MCF 10A (cell line): ENCODE results near the gene GPR50. TPM values are rescaled to one million over a fixed set of nuclear protein-coding genes. Genes with fewer than 3 reads are reported as not detected.

Experiments
- BruUV-seq: library from RNA; stranded (reverse); fragments of 400-500 nt; replicated peaks from 2 replicates; lab custom pipeline; 2021; lab: Mats Ljungman, UMichigan
- CTCF ChIA-PET: fragments of 300-600 bp; sonication (Branson Sonifier 250); formaldehyde crosslinking; extraction: SDS; loops from one replicate; lab custom pipeline; 2021; ENCODE audit warnings: antibody characterized with exemption, inconsistent platforms; lab: Yijun Ruan, JAX
- POLR2A ChIA-PET: fragments of 300-600, 350-650 bp; sonication (Branson Sonifier 250); formaldehyde crosslinking; extraction: SDS; loops from one replicate; lab custom pipeline; 2020; ENCODE audit warnings: antibody characterized with exemption, inconsistent platforms; lab: Yijun Ruan, JAX
- DNase-seq: peaks from one replicate; pipeline ENCODE4 v3.0.0-alpha.2; 2018; ENCODE audit not compliant: unreplicated experiment
- H3K27ac Mint-ChIP-seq: one replicate; pipeline ENCODE4 v1.8.0; 2022; ENCODE audit warnings: mild to moderate bottlenecking, low read depth, mixed read lengths; ENCODE audit not compliant: unreplicated experiment
- H3K27me3 Mint-ChIP-seq: one replicate; pipeline ENCODE4 v1.8.0; 2022; ENCODE audit warnings: mixed read lengths; ENCODE audit not compliant: insufficient read depth, unreplicated experiment
- H3K36me3 Mint-ChIP-seq: one replicate; pipeline ENCODE4 v1.8.0; 2022; ENCODE audit warnings: mild to moderate bottlenecking, moderate library complexity, mixed read lengths; ENCODE audit not compliant: insufficient read depth, unreplicated experiment
- H3K4me1 Mint-ChIP-seq: one replicate; pipeline ENCODE4 v1.8.0; 2022; ENCODE audit warnings: mixed read lengths; ENCODE audit not compliant: insufficient read depth, unreplicated experiment
- H3K4me3 Mint-ChIP-seq: one replicate; pipeline ENCODE4 v1.8.0; 2022; ENCODE audit warnings: mild to moderate bottlenecking, moderate library complexity, mixed read lengths; ENCODE audit not compliant: unreplicated experiment
- H3K9me3 Mint-ChIP-seq: one replicate; pipeline ENCODE4 v1.8.0; 2022; ENCODE audit warnings: mixed read lengths; ENCODE audit not compliant: unreplicated experiment
- intact Hi-C: fragments of 100-400 bp; cut with micrococcal nuclease; formaldehyde crosslinking; loops from 2 replicates; pipeline ENCODE4 v1.14.1; 2022
- total RNA-seq: library from RNA; stranded (reverse); gene quantifications from 2 replicates; pipeline ENCODE4 v1.2.3, GENCODE V29; 2022
- TF ChIP-seq, protein P1 (sequence below): fragments of 200-600 bp; IDR thresholded peaks from one replicate; pipeline ENCODE4 v1.8.0; 2022; ENCODE audit warnings: antibody characterized with exemption, mild to moderate bottlenecking; ENCODE audit not compliant: unreplicated experiment

Gene GPR50
- total RNA-seq, 1 experiment from 2014 or later, result not detected

DNA sequence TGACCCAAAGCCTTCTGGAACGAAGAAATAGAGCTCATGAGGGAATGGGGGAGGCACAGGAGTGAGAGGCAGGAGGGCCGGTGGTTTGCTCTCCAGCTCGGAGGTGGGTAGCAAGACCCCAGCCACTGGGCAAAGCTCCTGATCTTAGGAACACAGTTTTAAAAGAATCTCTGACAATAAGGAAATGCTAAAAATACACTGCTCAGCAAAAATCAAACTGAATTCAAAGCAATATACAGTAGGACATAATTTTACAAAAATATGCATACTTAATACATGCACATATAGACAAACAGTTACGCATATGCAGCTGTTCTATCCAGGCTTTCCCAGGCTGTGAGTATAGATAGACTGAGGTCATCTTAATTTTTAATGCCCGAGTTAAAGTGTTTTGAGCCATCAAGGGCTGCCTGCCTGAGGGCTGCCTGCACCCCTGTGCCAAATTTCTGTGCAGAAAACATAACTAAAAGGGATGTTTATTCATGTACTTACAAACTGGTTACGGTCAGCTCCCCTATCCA is 6.9 kb downstream of the GPR50 start:
- peaks cover 10% of the 10 kb centered on the region for H3K9me3 Mint-ChIP-seq
- peaks cover 8% of the 10 kb centered on the region for H3K27me3 Mint-ChIP-seq
- ChIA-PET CTCF (no interaction called here), POLR2A (no interaction called here)
- no peaks in the 10 kb centered on the region for H3K36me3 Mint-ChIP-seq
- DNase-seq, result no peak
- no peak overlapping the region for H3K4me3 Mint-ChIP-seq
- intact Hi-C loops, result no loop called here
- peaks cover 9% of the 10 kb centered on the region for H3K4me1 Mint-ChIP-seq
- TF ChIP-seq, protein P1, sequence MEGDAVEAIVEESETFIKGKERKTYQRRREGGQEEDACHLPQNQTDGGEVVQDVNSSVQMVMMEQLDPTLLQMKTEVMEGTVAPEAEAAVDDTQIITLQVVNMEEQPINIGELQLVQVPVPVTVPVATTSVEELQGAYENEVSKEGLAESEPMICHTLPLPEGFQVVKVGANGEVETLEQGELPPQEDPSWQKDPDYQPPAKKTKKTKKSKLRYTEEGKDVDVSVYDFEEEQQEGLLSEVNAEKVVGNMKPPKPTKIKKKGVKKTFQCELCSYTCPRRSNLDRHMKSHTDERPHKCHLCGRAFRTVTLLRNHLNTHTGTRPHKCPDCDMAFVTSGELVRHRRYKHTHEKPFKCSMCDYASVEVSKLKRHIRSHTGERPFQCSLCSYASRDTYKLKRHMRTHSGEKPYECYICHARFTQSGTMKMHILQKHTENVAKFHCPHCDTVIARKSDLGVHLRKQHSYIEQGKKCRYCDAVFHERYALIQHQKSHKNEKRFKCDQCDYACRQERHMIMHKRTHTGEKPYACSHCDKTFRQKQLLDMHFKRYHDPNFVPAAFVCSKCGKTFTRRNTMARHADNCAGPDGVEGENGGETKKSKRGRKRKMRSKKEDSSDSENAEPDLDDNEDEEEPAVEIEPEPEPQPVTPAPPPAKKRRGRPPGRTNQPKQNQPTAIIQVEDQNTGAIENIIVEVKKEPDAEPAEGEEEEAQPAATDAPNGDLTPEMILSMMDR, result no peak
- no TSS peak for BruUV-seq
- no peak overlapping the region for H3K27ac Mint-ChIP-seq

DNA sequence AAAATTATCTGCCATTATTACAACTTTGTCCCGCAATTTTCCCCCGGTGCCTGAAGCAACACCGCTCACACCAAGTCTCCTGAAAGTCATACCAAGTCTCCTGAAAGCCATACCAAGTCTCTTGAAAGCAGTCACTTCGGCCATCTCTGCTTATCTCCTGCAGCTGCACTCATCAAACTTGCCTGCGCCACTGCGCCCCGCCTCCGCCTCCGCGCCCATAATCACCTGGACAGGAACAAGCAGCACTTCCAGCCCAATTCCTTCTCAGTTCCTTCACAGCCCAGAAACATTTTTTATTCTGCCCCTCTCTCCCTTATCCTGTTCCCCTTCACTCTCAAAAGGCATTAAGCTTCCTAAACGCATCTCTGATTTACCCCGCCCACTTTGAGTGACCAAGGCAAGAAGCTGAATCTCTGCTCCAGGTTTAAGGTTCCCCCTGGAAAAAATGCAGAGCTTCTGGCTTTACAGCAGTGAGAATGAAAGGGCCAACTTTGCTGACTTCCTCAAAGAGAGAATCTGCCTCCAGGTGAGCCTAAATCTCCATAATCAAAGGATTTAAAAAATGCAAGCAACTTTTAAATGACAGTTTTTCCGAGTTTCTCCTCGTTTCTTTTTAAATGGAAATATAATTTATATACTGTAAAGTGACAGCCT is 7.7 kb downstream of the GPR50 start:
- Mint-ChIP-seq H3K4me1 (peaks cover 6% of the 10 kb centered on the region), H3K27me3 (peaks cover under 1% of the 10 kb centered on the region), H3K4me3 (peak overlapping the region; percentile 13), H3K36me3 (no peaks in the 10 kb centered on the region), H3K9me3 (peaks cover 6% of the 10 kb centered on the region), H3K27ac (no peak overlapping the region)
- intact Hi-C loops, result no loop called here
- ChIA-PET CTCF (no interaction called here), POLR2A (no interaction called here)
- TF ChIP-seq, protein P1, result no peak
- BruUV-seq, result no TSS peak
- DNase-seq, result no peak

DNA sequence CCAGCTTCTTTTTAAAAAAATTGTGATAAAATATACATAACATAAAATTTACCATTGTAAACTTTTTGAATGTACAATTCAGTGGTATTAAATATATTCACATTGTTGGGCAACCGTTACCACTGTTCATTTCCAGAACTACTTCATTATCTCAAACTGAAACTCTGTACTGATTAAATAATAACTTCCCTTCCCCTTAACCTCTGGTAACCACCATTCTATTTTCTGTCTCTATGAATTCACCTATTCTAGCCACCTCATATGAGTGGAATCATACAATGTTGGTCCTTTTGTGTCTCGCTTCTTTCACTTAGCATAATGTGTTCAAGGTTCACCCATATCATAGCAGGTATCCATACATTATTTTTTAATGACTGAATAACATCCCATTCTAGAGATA is 8.3 kb downstream of the GPR50 start:
- intact Hi-C loops, result no loop called here
- Mint-ChIP-seq H3K27ac (no peak overlapping the region), H3K27me3 (no peaks in the 10 kb centered on the region), H3K4me1 (peaks cover 6% of the 10 kb centered on the region), H3K36me3 (no peaks in the 10 kb centered on the region), H3K9me3 (peaks cover 6% of the 10 kb centered on the region), H3K4me3 (no peak overlapping the region)
- no TSS peak for BruUV-seq
- ChIA-PET CTCF (no interaction called here), POLR2A (no interaction called here)
- DNase-seq, result no peak
- TF ChIP-seq, protein P1, result no peak

DNA sequence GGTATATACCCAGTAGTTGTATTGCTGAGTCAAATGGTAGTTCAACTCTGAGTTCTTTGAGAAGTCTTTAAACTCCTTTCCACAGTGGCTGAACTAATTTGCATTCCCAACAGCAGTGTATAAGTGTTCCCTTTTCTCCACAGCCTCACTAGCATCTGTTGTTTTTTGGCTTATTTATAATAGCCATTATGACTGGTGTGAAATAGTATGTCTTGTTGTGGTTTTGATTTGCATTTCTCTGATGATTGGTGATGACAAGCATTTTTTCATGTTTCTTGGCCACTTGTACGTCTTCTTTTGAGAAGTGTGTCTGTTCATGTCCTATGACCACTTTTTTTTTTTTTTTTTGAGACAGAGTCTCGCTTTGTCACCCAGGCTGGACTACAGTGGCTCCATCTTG is 30.5 kb downstream of the GPR50 start:
- intact Hi-C loops, result no loop called here
- no TSS peak for BruUV-seq
- no peak for DNase-seq
- Mint-ChIP-seq H3K27me3 (no peaks in the 10 kb centered on the region), H3K9me3 (peaks cover 13% of the 10 kb centered on the region), H3K4me3 (no peak overlapping the region), H3K4me1 (no peaks in the 10 kb centered on the region), H3K27ac (no peak overlapping the region), H3K36me3 (no peaks in the 10 kb centered on the region)
- CTCF ChIA-PET, result no interaction called here
- TF ChIP-seq, protein P1, result no peak
- POLR2A ChIA-PET, result no interaction called here
